HG03442 (cell line): ENCODE measurements around the gene BCL11A.
A peak's percentile ranks its signal among the peaks of the same experiment; 100 is the strongest.

Source experiments
- ATAC-seq: cut with Tn5 transposase; IDR thresholded peaks from one replicate; pipeline ENCODE4 v1.9.1; 2021; ENCODE audit warnings: mild to moderate bottlenecking, moderate library complexity; ENCODE audit not compliant: unreplicated experiment

Gene BCL11A

DNA sequence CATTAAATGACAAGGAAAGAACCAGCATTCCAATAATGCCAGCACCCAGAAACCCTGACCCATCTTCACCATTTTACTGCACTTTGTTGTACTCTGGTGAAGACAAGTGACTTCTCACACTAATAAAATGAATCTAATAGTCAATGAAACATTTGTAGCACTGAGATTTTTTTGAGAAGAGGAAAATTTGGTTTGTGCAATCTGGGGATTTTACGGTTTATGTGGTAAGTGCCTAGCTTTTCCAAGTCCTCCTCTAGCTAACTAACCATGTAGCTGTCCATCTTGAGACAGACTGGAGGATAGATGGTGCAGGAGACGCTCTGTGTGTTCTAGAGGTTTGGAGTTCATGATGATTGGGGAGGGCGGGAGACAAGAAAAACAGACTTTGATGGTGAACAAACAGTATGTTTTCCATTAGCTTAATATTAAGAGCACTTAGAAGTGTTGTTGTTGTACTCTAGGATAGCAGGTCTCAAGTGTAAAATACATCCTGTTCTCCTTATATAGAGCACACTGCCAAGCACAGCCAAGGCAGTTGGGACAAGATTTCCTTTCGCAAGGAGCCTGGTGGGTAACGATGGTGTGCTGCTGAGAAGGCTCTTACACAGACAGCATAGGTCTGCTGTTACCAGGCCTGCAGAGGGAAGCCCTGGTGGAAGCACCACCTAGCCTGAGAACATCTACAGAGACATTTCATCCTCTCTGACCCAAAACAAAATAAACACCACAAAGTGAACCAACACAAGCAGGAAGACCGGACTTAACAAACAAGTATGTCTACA lies 83.7 kb downstream of the BCL11A start:
- ATAC-seq, result no peak

DNA sequence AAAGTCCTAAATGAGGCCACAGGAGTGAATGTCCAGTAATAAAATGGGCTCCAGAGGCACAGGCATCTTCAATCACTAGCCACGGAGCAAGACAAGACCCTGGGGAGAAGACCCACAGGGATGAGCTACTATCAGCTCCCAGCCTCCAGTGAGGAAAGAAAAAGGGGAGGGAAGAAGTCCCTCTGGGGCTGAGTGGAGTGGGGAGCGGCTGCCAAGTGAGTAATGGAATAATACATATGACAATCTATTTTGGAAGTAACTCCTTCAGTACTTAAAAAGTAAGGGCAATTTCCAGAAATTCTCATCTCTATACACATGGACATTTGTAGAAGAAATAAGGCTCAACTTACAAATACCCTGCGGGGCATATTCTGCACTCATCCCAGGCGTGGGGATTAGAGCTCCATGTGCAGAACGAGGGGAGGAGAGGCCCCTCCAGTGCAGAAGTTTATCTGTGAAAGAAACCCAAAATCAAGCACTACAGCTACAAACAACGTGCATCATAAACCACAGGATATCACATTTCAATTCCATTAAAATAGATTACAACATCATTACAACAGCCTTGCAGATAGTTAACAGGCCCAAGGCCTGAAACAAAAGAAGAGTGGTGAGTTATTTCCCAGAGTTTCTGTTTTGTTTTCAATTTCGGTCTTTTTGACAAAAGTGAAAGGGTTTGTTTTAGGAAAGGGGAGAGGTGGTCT lies 84.9 kb downstream of the BCL11A start:
- ATAC-seq, result no peak

DNA sequence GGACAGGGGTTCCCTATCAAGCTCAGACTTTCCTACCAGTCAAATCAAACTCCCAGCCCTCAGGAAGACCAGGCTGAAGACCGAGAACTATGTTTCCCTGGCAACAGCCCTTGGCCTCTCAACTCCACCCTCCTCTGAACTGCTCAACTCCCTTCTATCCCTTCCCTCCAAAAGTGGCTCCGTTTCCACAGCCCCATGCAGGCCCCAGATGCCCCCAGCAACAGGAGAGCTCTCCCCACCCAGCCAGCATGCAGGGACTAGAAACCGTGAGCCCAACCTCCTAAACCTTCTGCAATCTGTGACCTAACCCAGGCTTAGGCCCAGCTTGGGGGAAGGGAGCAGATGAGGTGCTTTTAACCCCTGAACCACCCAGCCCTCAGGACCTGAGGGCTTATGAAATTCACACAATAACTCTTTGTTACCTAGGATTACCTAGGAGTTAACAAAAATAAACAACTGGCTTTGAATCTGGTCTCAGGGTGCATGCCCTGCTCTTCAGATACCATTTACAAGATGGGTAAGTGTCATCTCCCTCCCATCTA lies 87.2 kb downstream of the BCL11A start:
- no peak for ATAC-seq

DNA sequence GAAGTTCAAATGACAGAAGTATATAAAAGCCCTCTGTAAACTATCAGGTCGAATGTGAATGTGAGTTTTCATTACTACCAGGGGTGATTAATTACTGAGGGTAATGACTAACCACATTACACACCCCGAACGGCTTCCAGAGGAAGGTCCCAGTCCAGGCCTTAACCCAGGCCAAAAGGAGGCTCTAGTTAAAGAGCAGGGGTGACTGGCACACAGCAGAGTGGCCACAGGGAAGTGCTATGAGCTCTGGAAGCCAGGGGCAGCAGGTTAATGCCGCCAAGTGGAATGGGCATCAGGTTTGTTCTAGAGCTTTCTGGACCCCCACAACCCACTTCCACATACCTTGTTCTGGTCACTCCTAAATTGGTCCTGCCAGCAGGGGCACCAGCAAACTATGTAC lies 87.7 kb downstream of the BCL11A start:
- no peak for ATAC-seq

DNA sequence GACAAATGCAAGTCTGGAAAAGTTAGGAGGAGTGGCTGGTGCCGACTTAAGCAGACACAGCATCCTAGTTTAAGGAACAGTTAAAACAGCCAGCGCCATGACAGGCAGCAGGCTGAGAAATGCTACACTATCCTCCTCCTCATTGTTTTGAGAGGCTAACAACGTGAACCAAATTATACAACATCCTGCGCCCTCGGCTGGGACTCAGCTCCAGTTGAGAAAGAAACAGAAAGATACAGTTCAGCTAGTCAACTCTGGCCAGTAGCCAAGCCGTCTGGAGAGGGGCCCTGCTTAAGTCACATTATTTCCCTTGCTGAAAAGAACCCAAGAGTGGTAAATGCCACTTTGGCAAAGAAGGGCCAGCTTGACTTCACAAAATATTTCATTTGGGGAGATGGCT lies 90.2 kb downstream of the BCL11A start:
- ATAC-seq, result no peak

DNA sequence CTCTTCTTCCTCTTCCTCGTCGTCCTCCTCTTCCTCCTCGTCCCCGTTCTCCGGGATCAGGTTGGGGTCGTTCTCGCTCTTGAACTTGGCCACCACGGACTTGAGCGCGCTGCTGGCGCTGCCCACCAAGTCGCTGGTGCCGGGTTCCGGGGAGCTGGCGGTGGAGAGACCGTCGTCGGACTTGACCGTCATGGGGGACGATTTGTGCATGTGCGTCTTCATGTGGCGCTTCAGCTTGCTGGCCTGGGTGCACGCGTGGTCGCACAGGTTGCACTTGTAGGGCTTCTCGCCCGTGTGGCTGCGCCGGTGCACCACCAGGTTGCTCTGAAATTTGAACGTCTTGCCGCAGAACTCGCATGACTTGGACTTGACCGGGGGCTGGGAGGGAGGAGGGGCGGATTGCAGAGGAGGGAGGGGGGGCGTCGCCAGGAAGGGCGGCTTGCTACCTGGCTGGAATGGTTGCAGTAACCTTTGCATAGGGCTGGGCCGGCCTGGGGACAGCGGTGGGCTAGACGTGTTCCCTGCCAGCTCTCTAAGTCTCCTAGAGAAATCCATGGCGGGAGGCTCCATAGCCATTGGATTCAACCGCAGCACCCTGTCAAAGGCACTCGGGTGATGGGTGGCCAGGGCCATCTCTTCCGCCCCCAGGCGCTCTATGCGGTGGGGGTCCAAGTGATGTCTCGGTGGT lies 91.9 kb downstream of the BCL11A start:
- ATAC-seq, result no peak

DNA sequence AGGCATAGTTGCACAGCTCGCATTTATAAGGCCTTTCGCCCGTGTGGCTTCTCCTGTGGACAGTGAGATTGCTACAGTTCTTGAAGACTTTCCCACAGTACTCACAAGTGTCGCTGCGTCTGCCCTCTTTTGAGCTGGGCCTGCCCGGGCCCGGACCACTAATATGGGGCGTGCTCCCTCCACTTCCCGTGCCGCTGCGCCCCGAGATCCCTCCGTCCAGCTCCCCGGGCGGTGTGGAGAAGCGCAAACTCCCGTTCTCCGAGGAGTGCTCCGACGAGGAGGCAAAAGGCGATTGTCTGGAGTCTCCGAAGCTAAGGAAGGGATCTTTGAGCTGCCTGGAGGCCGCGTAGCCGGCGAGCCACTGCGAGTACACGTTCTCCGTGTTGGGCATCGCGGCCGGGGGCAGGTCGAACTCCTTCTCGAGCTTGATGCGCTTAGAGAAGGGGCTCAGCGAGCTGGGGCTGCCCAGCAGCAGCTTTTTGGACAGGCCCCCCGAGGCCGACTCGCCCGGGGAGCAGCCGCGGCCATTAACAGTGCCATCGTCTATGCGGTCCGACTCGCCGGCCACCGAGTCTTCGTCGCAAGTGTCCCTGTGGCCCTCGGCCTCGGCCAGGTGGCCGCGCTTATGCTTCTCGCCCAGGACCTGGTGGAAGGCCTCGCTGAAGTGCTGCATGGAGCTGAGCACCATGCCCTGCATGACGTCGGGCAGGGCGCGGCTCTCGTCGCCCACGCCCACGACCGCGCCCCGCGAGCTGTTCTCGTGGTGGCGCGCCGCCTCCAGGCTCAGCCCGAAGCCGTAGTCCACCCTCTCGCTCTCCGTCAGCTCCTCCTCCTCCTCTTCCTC lies 92.7 kb downstream of the BCL11A start:
- no peak for ATAC-seq

DNA sequence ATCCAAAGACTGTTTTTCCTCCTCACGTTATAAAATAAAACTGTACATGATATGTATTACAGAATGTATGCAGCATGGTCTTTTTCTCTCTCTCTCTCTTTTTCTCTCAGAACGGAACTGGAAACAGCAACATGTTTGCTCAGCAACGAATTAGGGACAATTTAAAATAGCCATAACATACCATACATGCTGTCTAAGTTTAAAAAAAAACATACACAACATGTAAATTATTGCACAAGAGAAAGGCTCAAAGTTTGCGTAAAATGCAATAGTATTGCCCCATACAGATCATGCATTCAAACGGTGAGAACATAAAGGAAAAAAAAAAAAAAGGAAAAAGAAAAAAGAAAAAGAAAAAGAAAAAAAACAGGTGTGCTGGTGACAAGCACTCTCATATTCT lies 93.6 kb downstream of the BCL11A start:
- ATAC-seq, result no peak

DNA sequence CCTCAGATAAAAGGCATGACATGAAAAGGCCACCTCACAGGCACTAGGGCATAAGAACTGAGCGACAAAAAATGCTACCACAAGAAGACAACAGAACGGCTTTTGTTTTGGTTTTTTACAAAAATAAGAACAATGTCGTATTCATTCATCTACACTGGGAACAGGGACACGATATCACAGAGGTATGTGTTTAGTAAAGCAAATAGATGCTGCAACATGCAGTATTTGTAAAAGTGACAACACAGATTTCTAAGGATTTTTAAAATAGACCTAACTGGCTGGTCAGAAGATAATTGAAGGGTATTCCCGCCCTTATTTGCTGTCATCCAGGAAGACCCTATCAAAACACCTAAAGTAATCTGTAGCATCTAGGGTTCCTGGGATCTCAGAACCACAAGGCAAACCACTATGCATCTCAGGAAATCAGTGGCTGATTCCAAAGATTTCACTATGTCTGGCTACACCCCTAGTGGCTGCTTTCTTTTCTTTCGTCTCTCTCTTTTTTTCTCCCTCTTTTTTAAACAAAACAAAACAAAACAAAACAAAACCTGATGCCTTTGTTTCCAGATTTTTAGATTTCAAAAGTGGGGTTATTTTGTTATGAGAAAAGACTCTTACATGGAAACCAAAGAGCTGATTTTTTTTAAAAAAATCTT lies 97.2 kb downstream of the BCL11A start:
- ATAC-seq, result no peak

DNA sequence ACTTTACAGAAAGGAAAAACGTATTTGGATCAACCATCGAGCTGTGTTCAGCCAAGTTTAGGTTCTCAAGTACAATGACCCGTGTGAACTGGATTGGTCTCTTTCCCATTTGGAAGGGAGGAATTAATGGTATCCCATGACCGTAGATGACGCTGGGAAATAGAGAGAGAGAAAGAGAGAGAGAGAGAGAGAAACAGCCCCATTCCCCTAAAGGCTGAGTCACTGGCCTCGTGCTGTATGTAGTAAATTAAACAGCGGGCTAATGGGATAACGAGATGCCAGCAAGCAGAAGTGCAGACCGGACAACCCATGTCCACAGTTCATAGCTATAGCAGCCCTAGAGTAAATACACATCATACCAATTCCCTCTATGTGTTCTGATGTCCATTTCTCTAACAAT lies 99.6 kb downstream of the BCL11A start:
- no peak for ATAC-seq

DNA sequence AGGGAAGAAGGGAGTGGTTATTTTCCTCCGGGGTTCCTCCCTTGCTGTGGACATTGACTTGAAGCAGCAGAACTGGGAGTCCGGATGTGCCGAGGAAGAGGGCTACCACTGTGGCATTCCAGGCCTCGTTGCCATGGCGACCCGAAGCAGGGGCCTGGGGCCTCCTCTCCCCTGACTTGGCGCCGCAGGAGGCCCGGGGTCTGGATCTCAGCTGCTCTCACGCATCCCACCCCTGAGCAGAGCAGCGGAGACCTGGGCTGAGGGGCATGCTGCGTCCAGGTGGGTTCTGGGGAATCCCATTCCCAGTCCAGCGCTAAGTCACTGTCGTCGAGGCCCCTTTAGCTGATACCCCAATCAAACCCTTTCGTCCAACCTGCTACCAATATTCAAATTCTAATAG lies 100.2 kb downstream of the BCL11A start:
- no peak for ATAC-seq

DNA sequence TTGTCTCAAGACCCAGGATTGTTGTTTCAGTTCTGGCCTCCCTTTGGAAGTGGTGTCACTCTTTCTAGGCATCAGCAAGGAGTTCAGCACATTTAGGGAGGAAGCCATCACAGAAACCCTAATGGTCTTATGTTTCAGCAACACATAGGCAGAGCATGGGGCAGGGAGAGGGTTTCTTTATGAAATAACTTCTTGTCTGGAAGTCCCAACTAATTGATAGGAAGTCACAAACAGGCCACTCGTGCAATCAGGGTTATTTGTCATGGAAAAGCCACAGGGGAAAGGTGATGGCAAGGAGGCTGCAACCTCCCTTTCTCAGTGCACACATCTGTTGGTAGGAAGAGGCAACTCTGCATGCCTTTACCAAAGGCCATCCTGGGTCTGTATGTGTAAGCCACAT lies 103.0 kb downstream of the BCL11A start:
- no peak for ATAC-seq

DNA sequence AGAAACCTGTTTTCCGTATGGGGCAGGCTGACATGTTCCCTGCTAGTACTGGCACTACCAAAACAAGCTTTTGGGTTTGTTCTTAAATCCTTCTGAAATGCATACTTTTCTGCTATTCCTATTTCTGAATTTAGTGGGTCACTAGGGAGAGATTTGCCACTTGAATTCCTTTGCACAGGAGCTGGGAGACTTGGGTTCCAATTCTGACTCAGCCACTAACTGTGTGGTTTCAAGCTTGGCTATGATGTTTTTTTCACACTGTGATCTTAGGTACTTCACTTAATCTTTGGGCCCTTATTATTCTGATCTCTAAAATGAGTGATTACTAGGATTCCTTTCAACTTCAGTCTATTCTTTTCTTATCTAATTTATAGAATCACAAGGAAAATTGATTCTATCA lies 105.5 kb downstream of the BCL11A start:
- ATAC-seq, result peak; percentile 26

DNA sequence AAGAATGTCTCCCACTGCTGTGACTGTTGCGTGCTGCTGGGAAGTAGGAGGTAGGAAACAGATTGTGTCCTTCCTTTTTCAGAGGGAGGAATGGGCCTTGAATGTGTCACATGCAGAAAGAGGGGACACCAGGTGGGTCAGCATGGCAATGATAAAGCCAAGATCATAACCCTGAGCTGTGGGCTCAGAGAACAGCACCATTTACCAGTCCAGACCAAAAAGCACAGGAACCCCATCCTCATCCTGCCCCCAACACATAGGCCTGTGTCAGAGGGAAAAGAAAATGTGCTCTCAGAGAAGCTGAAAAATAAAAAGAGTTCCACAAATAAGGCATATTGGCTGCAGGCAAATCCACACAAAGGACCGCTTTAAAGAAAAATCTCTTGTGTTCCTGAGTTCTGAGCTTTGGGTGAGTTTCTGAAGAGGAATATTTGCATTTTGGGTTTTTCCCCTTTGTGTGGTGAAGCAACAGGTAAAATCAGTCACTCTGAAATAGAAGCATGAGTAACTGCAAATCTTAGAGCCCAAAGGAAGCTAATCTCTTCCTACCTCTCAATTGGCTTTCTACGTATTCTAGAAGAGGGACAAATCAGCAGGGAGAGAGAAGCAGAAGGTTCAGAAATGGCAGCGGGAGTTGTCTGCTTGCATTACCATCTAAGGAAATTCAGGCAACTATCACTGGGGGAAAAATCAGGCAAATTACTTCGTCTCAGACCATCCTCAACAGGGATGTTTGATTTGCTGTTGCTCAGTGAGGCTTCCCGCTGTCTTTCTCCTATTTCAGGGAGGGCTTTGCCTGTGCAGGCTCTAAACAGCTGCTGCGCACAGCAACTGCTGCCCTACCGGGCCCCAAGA lies 106.8 kb downstream of the BCL11A start:
- peak; percentile 81 for ATAC-seq

DNA sequence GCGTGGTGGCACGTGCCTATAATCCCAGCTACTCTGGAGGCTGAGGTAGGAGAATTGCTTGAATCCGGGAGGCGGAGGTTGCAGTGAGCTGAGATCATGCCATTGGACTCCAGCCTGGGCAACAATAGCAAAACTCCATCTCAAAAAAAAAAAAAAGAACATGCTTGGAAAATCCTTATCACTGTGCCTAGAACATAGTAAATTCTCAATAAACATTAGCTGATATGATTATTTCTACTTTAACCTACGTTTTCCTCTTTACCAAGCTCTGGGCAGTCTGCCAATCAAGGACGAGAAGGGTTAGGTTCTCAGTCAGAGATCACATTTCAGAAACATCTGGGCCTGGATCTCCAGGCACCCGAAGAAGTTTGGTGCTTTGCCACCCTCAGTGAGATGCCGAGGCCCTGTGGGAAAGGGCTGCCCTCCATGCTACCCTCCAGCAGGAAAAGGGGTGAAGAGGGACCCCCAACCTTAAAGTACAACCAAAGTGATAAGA lies 107.7 kb downstream of the BCL11A start:
- no peak for ATAC-seq

DNA sequence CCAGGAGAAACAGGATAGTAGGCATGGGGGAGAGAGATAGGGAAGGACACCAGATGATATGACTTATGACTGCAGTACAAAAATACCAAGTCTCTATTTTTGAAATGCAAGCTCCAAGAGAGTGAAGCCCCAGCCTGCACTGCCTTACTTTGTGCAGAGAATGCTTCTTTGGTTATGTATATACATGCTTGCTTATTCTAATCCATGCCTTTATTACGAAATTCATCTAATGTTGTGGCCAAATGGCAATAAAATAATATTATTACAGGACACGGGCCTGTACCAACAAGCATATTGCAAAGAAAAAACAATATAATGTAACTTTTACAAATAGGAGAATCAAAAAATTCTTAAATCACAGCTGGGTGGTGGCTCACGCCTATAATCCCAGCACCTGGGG lies 110.8 kb downstream of the BCL11A start:
- ATAC-seq, result no peak

DNA sequence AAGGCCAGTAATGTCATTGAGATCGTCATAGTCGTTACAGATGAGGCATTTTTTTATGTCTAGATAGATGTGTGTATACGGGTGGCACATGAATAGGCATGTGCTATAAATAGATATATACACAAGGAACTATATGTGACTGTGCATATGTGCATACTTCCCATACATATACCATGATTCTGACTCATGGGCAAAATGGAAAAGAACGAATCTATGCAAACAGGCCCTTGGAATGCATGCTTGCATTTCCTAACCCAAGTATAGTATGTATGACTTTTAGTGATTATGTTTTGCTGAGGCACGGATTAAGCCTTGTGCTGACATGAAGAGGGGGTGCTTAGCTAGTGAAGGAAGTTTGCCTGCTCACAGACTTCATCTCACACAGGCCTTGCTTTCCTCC lies 111.7 kb downstream of the BCL11A start:
- no peak for ATAC-seq

DNA sequence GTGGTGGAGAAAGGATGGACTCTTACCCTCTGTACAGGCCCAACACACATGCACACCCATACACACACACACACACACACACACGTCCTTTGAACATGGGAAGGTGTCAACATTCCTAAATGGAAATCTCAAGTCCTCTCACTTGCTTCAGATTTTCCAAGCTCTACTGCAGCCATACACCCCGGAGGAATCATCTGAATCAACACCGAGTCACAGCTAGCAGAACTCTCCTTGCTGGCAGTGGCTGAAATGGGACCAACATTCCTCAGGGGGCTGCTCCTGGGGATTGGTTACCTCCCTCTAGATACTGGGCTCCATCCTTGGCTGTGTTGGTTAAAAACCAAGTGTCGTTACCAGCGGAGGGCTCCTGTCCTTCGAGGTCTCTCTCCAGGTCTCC lies 112.7 kb downstream of the BCL11A start:
- no peak for ATAC-seq

DNA sequence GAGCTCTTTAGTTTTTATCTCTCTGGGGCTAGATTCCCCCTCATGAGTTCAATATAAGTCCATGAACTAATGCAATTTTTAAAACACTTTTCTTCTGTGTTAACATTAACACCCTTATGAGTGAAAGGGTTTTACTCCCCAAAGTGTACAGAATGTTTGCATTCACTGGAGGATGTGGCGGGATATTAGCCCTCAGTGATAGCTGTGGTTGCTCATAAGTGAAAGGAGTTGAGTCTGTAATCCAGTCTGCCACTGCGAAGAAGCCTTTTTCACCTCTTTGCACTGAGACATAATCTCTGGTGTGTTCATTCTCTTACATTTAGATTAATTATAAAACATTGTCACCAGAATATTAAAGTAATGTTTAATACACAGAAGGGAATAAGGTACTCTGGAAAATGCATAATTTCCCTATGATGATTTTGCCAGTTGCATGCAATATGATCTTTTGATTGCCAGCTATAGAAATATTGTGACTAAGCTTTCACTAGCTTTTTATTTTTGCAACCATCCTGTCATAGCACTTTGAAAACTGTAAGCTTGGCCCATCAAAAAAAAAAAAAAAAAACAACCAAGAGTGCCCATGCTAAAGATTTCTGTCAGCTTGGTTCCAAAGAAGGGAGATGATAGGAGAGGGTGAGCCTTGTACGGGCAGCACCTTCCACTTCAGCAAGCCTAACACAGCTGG lies 113.2 kb downstream of the BCL11A start:
- ATAC-seq, result no peak
